ENCODE results near the gene NSUN6.

DNA sequence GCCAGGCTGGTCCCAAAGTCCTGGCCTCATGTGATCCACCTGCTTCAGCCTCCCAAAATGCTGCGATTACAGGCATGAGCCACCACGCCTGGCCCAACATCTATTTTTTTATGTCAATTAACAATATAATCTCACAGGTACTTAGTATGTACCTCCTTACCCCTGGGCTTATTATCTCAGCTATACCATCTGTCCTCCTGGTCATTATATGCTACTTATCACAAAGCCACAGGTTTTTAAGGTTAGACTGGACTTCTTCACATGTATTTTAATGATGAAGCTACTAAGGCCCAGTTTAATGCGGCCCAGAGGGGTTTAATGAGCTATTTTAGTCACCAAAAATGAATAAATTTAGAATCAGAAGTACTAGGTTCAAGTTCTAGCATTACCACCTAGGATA is 3.4 kb downstream of the NSUN6 start:
- TF ChIP-seq LEF1 (IDR thresholded peaks at IDR 0.05; ENCODE audit: borderline replicate concordance): no peak
- TF ChIP-seq, protein P1, sequence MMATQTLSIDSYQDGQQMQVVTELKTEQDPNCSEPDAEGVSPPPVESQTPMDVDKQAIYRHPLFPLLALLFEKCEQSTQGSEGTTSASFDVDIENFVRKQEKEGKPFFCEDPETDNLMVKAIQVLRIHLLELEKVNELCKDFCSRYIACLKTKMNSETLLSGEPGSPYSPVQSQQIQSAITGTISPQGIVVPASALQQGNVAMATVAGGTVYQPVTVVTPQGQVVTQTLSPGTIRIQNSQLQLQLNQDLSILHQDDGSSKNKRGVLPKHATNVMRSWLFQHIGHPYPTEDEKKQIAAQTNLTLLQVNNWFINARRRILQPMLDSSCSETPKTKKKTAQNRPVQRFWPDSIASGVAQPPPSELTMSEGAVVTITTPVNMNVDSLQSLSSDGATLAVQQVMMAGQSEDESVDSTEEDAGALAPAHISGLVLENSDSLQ (IDR thresholded peaks at IDR 0.05): no peak
- TF ChIP-seq SUZ12 (IDR thresholded peaks at IDR 0.05): no peak
- TF ChIP-seq FOXK2 (IDR thresholded peaks at IDR 0.05): no peak
